Left cardiac atrium (tissue), 4 donors: Measurements from ENCODE around the gene COA1. TPM values are rescaled to one million over a fixed set of nuclear protein-coding genes. Genes with fewer than 3 reads are reported as not detected.
A peak's percentile ranks its signal among the peaks of the same experiment; 100 is the strongest.
"Not testable (repeated sequence)": the region's sequence is repeated elsewhere in the genome, so short reads cannot be mapped to it uniquely, and the experiment has no call there.

ENCODE experiments used
- ATAC-seq, 2 donors: fragments of 200-7000 bp; cut with Tn5 transposase; one replicate each; pipeline ENCODE4 v1.9.1; 2020; ENCODE audit warnings: mild to moderate bottlenecking in 2 of 2, moderate library complexity in 2 of 2
- DNase-seq: peaks from one replicate; pipeline ENCODE4 v3.0.0-alpha.2; 2020
- intact Hi-C, 2 donors: fragments of 100-400 bp; cut with DNase I; formaldehyde crosslinking; loops; one replicate each; pipeline versions ENCODE4 v1.14.1 to v1.15.1; 2022 to 2023
- total RNA-seq, 2 donors: library from RNA; stranded (reverse); fragmentation: NEBNext Ultra II Directional; extraction: Animal tissue kit (Norgen Biotek cat#: 25700); gene quantifications; one replicate each; pipeline ENCODE4 v1.2.1, GENCODE V29; 2021
- donor health status: DM: no; HTN: yes; CAD: no.
- donor health status: DM: no; HTN: yes; CAD: no; lungs with severe emphysema.
- donor health status: DM: yes; HTN: yes; CAD: no.
- donor health status: Dilated cardiomyopathy.

The COA1 gene
- total RNA-seq, 2 donors from 2014 or later: 52.7 to 55.4 TPM

GRCh38 chr7:43698460-43699255 lies 30.7 kb downstream of the COA1 start:
- no peak for ATAC-seq
- DNase-seq: no peak
- intact Hi-C loops: loop anchor here (2.0 to 10.0 kb wide), 2 partner anchors 74 to 116 kb away; partner anchors contain the start of gene STK17A (in 1 of the 2)

GRCh38 chr7:43697690-43698089 lies 31.6 kb downstream of the COA1 start:
- ATAC-seq (no peak), DNase-seq (no peak)
- intact Hi-C loops: loop anchor here (2.0 to 10.0 kb wide), 2 partner anchors 73 to 115 kb away; partner anchors contain the start of gene STK17A (in 1 of the 2)

- intact Hi-C loops: loop anchor here in 1 of 2 donors (10.0 kb wide), 1 partner anchor 71 kb away; no protein-coding TSS in a partner anchor
- DNase-seq: no peak
- ATAC-seq: no peak
These were observed 34.0 kb downstream of the COA1 start for GRCh38 chr7:43695365-43695764.

GRCh38 chr7:43694399-43694748 lies 34.9 kb downstream of the COA1 start:
- intact Hi-C loops: loop anchor here in 1 of 2 donors (10.0 kb wide), 1 partner anchor 70 kb away; no protein-coding TSS in a partner anchor
- ATAC-seq: peak in 1 of 2 donors; percentile 35

GRCh38 chr7:43693687-43694398 lies 35.5 kb downstream of the COA1 start:
- DNase-seq (no peak), ATAC-seq (peak in 1 of 2 donors; percentile 53)
- intact Hi-C loops: loop anchor here in 1 of 2 donors (10.0 kb wide), 1 partner anchor 69 kb away; no protein-coding TSS in a partner anchor

More at GRCh38 chr7:43694399-43694748, 34.9 kb downstream of the COA1 start:
- DNase-seq: no peak

GRCh38 chr7:43692582-43693373 lies 36.5 kb downstream of the COA1 start:
- ATAC-seq: peak in 1 of 2 donors; percentile 38
- intact Hi-C loops: loop anchor here in 1 of 2 donors (10.0 kb wide), 1 partner anchor 68 kb away; no protein-coding TSS in a partner anchor
- DNase-seq: no peak

- no peak for DNase-seq
- intact Hi-C loops: loop anchor here in 1 of 2 donors (10.0 kb wide), 1 partner anchor 67 kb away; no protein-coding TSS in a partner anchor
- no peak for ATAC-seq
These were observed 37.7 kb downstream of the COA1 start for GRCh38 chr7:43691611-43692010.

- intact Hi-C loops: no loop called here
- DNase-seq: no peak
- no peak for ATAC-seq
These were observed 40.2 kb downstream of the COA1 start for GRCh38 chr7:43689115-43689514.

- DNase-seq, ATAC-seq, intact Hi-C loops: not testable (repeated sequence)
These were observed 41.5 kb downstream of the COA1 start for GRCh38 chr7:43687866-43688265.

GRCh38 chr7:43686991-43687390 lies 42.3 kb downstream of the COA1 start:
- no peak for ATAC-seq
- intact Hi-C loops: no loop called here
- no peak for DNase-seq

GRCh38 chr7:43680736-43681135 lies 48.6 kb downstream of the COA1 start:
- intact Hi-C loops: no loop called here

GRCh38 chr7:43679210-43680068 lies 49.9 kb downstream of the COA1 start:
- intact Hi-C loops: no loop called here
- ATAC-seq: no peak

More at GRCh38 chr7:43680736-43681135, 48.6 kb downstream of the COA1 start:
- ATAC-seq: no peak
- no peak for DNase-seq

GRCh38 chr7:43678315-43678714 lies 51.0 kb downstream of the COA1 start:
- ATAC-seq: no peak
- intact Hi-C loops: no loop called here

More at GRCh38 chr7:43679210-43680068, 49.9 kb downstream of the COA1 start:
- no peak for DNase-seq

GRCh38 chr7:43677864-43678263 lies 51.5 kb downstream of the COA1 start:
- intact Hi-C loops: no loop called here
- ATAC-seq: no peak

More at GRCh38 chr7:43678315-43678714, 51.0 kb downstream of the COA1 start:
- no peak for DNase-seq

GRCh38 chr7:43674559-43675436 lies 54.5 kb downstream of the COA1 start:
- DNase-seq (no peak), ATAC-seq (peak in 1 of 2 donors; percentile 80)
- intact Hi-C loops: no loop called here

More at GRCh38 chr7:43677864-43678263, 51.5 kb downstream of the COA1 start:
- no peak for DNase-seq

- ATAC-seq, intact Hi-C loops: not testable (repeated sequence)
These were observed 55.9 kb downstream of the COA1 start for GRCh38 chr7:43673243-43673976.

More at GRCh38 chr7:43673243-43673976, 55.9 kb downstream of the COA1 start:
- DNase-seq: not testable (repeated sequence)
